Panc1 (cell line): ENCODE results near the gene ADAMTS10. TPM values are rescaled to one million over a fixed set of nuclear protein-coding genes. Genes with fewer than 3 reads are reported as not detected.

Source experiments
- ATAC-seq: fragments of 200-7000 bp; cut with Tn5 transposase; 2 replicates; pipeline ENCODE4 v1.9.1; 2020; ENCODE audit warnings: mild to moderate bottlenecking, moderate library complexity
- BruUV-seq: library from RNA; stranded (reverse); fragments of 400-500 nt; replicated peaks from 2 replicates; lab custom pipeline; 2021; lab: Mats Ljungman, UMichigan
- CTCF ChIA-PET: fragments of 300-600 bp; sonication (Branson Sonifier 250); formaldehyde crosslinking; loops from one replicate; lab custom pipeline; 2022; ENCODE audit warnings: antibody characterized with exemption; lab: Charles Lee
- POLR2A ChIA-PET: fragments of 300-600 bp; sonication (Branson Sonifier 250); formaldehyde crosslinking; loops from one replicate; lab custom pipeline; 2022; ENCODE audit warnings: antibody characterized with exemption; lab: Charles Lee
- DNase-seq: peaks from one replicate; pipeline ENCODE4 v3.0.0-alpha.2; 2010; ENCODE audit warnings: low read depth, low spot score
- H3K27ac ChIP-seq: 2 replicates; pipeline ENCODE4 v1.5.1; 2011; ENCODE audit warnings: mild to moderate bottlenecking, low read length, inconsistent platforms
- H3K27me3 ChIP-seq: fragments of 200-500 bp; sonication (Bioruptor generic); 2 replicates; pipeline ENCODE4 v1.6.0; 2014; ENCODE audit warnings: low read length, inconsistent platforms; ENCODE audit not compliant: control insufficient read depth, insufficient read depth
- H3K36me3 ChIP-seq: fragments of 200-500 bp; sonication (Bioruptor generic); 2 replicates; pipeline ENCODE4 v1.5.1; 2014; ENCODE audit warnings: inconsistent platforms, mild to moderate bottlenecking, low read length, moderate library complexity; ENCODE audit not compliant: control insufficient read depth, insufficient read depth
- H3K4me1 ChIP-seq: 2 replicates; pipeline ENCODE4 v1.5.1; 2011; ENCODE audit warnings: inconsistent platforms, mild to moderate bottlenecking, low read length, moderate library complexity; ENCODE audit not compliant: control insufficient read depth, insufficient read depth
- H3K4me3 ChIP-seq, 2 experiments: 2 replicates each; pipeline ENCODE4 v1.5.1; 2011 to 2012; ENCODE audit warnings: low read depth in 2 of 2, low read length in 2 of 2, mild to moderate bottlenecking in 2 of 2, inconsistent platforms in 1 of 2, moderate library complexity in 1 of 2
- H3K9me3 ChIP-seq: fragments of 200-500 bp; sonication (Bioruptor generic); 2 replicates; pipeline ENCODE4 v1.5.1; 2014; ENCODE audit warnings: low read depth, mild to moderate bottlenecking, inconsistent platforms, low read length, moderate library complexity; ENCODE audit not compliant: control insufficient read depth, insufficient read depth
- CTCF ChIP-seq: fragments of 450-650 bp; IDR thresholded peaks from 2 replicates; pipeline ENCODE4 v1.5.1; 2017; ENCODE audit warnings: mild to moderate bottlenecking
- POLR2AphosphoS5 ChIP-seq: IDR thresholded peaks from 2 replicates; pipeline ENCODE4 v1.6.1; 2012; ENCODE audit warnings: mild to moderate bottlenecking, low read depth, low read length, moderate library complexity
- SIN3A ChIP-seq: IDR thresholded peaks from 2 replicates; pipeline ENCODE4 v1.6.1; 2012; ENCODE audit warnings: low read depth, mild to moderate bottlenecking, low read length, moderate library complexity, borderline replicate concordance; ENCODE audit not compliant: insufficient read depth
- TCF7L2 ChIP-seq: IDR thresholded peaks from 2 replicates; pipeline ENCODE4 v1.6.1; 2011; ENCODE audit warnings: mild to moderate bottlenecking, low read depth, low read length, inconsistent platforms
- in situ Hi-C: cut with HindIII; loops from 2 replicates; pipeline ENCODE4 v1.10.0; 2016; ENCODE audit warnings: low sequenced_read_pairs, low pct_unique_long_range_greater_than_20kb
- intact Hi-C: fragments of 100-400 bp; cut with micrococcal nuclease; formaldehyde crosslinking; loops from one replicate; pipeline ENCODE4 v1.10.0; 2022; ENCODE audit not compliant: unreplicated experiment
- total RNA-seq: library from RNA; stranded (reverse); gene quantifications from one replicate; pipeline ENCODE4 v1.2.1, GENCODE V29; 2021; ENCODE audit not compliant: unreplicated experiment
- TF ChIP-seq, protein P1 (sequence below), 2 experiments: IDR thresholded peaks; 2 replicates each; pipeline ENCODE4 v1.6.1; 2011 to 2012; ENCODE audit warnings: low read depth in 2 of 2, control low read depth in 1 of 2, low read length in 1 of 2, mild to moderate bottlenecking in 1 of 2, moderate library complexity in 1 of 2; ENCODE audit not compliant: insufficient read depth in 1 of 2

Gene ADAMTS10
- total RNA-seq, 1 experiment from 2014 or later, result 10.0 TPM

DNA sequence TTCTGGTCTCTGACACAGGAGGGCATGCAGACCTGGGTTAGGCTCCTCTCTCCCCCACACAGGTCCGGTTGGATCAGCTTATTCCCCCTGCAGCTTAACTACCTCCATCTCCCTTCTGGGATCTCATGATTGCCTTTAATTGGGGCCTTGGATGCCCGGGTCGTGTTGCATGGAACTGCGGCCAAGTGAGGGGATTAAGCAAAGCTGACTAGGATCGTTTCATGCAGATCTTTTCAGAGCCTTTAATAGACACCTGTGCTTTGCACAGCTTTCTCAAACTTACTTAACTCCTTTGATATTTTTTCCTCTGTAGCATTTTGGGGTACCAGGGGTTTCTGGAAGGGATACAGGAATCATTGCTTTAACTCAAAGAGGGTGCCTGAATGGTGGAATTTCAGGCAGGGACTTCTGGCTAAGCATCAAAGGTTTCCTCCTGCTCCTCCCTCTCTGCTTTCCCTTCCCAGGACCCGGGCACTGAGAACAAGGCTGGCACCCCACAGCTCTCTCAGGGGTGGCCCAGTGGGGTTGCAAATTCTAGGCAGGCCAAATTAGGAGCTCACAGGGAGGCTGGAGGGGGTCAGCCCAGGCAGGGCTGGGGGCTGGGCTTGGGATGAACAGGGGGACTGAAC is 20.4 kb upstream of the ADAMTS10 start:
- Histone ChIP-seq H3K9me3 (no peaks in the 10 kb centered on the region), H3K27me3 (no peaks in the 10 kb centered on the region), H3K4me1 (no peaks in the 10 kb centered on the region), H3K4me3 (no peak overlapping the region), H3K36me3 (no peaks in the 10 kb centered on the region), H3K27ac (no peak overlapping the region)
- POLR2A ChIA-PET, result interaction anchor here (1.0 kb wide), 1 partner anchor 16 kb away, joined by 3 read pairs; no protein-coding TSS in a partner anchor
- ATAC-seq, result no peak
- BruUV-seq, result no TSS peak
- peak; percentile 38 for TF ChIP-seq TCF7L2
- TF ChIP-seq CTCF, result no peak
- DNase-seq, result no peak
- intact Hi-C loops (no loop called here), in situ Hi-C loops (no loop called here)
- CTCF ChIA-PET, result interaction anchor here (0.6 kb wide), 1 partner anchor 8 kb away, joined by 9 read pairs; no protein-coding TSS in a partner anchor

DNA sequence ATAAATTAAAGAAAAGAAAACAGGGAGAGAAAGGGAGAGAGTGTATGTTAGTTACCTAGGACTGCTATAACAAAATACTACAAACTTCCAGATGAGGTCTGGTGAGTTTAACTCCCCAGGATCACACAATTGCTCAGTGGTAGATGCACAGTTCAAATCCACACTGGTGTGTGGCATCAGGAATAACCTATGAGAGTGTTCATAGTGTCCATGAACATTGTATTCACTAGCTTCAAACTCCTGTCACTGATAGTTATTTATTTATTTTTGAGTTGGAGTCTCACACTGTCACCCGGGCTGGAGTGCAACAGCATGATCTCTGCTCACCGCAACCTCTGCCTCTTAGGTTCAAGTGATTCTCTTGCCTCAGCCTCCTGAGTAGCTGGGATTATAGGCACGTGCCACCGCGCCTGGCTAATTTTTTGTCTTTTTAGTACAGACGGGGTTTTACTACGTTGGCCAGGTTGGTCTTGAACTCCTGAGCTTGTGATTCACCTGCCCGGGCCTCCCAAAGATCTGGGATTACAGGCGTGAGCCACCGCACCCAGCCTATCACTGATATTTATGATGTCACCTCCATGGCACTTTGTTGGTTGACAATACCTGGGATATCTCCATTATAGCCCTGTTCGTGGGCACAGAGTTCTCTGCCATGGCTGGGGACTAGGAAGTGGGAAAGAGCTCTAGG is 19.6 kb upstream of the ADAMTS10 start, which contains the start of gene NFILZ:
TSS of gene NFILZ (plus strand) at position 638 of the 688 bp plus-strand sequence. CDS start 46,133 bp downstream, outside the sequence.
- Histone ChIP-seq H3K9me3 (no peaks in the 10 kb centered on the region), H3K36me3 (no peaks in the 10 kb centered on the region), H3K4me1 (no peaks in the 10 kb centered on the region), H3K4me3 (no peak within 1 kb of the TSS), H3K27ac (no peak within 1 kb of the TSS), H3K27me3 (no peaks in the 10 kb centered on the region)
- ATAC-seq, result no peak
- ChIA-PET CTCF (no interaction called here), POLR2A (interaction anchor here (1.0 kb wide), 1 partner anchor 15 kb away, joined by 3 read pairs; no protein-coding TSS in a partner anchor)
- in situ Hi-C loops (no loop called here), intact Hi-C loops (no loop called here)
- no peak for TF ChIP-seq POLR2AphosphoS5
- TF ChIP-seq SIN3A, result no peak
- TF ChIP-seq, protein P1, sequence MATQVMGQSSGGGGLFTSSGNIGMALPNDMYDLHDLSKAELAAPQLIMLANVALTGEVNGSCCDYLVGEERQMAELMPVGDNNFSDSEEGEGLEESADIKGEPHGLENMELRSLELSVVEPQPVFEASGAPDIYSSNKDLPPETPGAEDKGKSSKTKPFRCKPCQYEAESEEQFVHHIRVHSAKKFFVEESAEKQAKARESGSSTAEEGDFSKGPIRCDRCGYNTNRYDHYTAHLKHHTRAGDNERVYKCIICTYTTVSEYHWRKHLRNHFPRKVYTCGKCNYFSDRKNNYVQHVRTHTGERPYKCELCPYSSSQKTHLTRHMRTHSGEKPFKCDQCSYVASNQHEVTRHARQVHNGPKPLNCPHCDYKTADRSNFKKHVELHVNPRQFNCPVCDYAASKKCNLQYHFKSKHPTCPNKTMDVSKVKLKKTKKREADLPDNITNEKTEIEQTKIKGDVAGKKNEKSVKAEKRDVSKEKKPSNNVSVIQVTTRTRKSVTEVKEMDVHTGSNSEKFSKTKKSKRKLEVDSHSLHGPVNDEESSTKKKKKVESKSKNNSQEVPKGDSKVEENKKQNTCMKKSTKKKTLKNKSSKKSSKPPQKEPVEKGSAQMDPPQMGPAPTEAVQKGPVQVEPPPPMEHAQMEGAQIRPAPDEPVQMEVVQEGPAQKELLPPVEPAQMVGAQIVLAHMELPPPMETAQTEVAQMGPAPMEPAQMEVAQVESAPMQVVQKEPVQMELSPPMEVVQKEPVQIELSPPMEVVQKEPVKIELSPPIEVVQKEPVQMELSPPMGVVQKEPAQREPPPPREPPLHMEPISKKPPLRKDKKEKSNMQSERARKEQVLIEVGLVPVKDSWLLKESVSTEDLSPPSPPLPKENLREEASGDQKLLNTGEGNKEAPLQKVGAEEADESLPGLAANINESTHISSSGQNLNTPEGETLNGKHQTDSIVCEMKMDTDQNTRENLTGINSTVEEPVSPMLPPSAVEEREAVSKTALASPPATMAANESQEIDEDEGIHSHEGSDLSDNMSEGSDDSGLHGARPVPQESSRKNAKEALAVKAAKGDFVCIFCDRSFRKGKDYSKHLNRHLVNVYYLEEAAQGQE (IDR thresholded peaks at IDR 0.05; ENCODE audit: insufficient read depth in 1 of 2, low read depth in 2 of 2, low read length in 1 of 2), result no peak
- DNase-seq, result no peak
- no TSS peak for BruUV-seq

DNA sequence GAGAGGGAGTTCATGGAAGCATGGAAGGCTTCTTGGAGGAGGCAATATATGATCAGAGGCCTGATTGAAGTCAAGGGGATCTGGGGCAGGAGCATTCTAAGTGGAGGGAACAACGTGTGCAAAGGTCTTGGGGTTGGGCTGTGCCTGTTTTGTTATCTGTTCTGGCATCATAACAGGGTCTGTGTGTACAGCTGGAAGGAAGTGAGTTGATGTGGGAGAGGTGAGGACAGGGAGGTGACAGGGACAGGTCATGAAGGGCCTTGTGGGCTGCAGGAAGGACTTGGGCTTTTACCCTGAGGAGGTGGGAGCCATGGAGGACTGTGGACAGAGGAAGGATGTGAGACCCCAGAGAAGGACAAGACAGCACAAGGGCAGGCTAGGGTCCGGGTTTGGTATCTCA is 18.7 kb upstream of the ADAMTS10 start:
- H3K4me1 ChIP-seq, result no peaks in the 10 kb centered on the region
- H3K36me3 ChIP-seq, result no peaks in the 10 kb centered on the region
- POLR2A ChIA-PET, result no interaction called here
- ATAC-seq (no peak), DNase-seq (no peak)
- H3K9me3 ChIP-seq, result no peaks in the 10 kb centered on the region
- TF ChIP-seq TCF7L2 (no peak), CTCF (no peak), POLR2AphosphoS5 (no peak), SIN3A (no peak)
- TF ChIP-seq, protein P1 (IDR thresholded peaks at IDR 0.05; ENCODE audit: insufficient read depth in 1 of 2, low read depth in 2 of 2, low read length in 1 of 2), result no peak
- CTCF ChIA-PET, result no interaction called here
- H3K27me3 ChIP-seq, result no peaks in the 10 kb centered on the region
- intact Hi-C loops (no loop called here), in situ Hi-C loops (no loop called here)
- no TSS peak for BruUV-seq
- no peak overlapping the region for H3K4me3 ChIP-seq
- no peak overlapping the region for H3K27ac ChIP-seq
